ENCODE measurements around the gene TMEM163. TPM values are rescaled to one million over a fixed set of nuclear protein-coding genes. Genes with fewer than 3 reads are reported as not detected.

TMEM163 gene
- total and polyA plus RNA-seq, 2 donors (not counting 3 experiments of a cell fraction or from before 2014, with no cell fraction given) = 1.0 to 2.8 TPM

DNA sequence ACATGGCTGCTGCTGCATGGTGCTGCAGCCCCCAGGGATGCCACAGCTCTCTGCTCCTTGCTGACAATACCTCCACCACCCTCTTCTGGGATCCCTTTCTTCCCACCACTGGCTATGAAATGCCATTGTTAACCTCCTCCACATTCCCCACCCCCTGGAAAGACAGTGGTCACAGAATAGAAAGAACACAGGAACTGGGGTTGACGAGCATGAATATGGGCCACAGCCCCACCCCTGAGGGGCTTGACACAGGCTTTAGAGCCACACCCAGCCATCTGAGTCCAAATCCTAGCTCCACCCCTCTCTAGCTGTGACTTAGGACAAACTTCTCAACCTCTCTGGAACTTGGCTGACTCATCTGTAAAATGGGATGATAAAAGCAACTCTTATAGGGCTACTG is 47.3 kb downstream of the TMEM163 start:
- Histone ChIP-seq H3K9me1 (replicated peaks; ENCODE audit: control insufficient read depth, extremely low read depth, insufficient read depth, low read length) (no peaks in the 10 kb centered on the region), H3K27ac (ENCODE audit: insufficient read depth, low read depth, low read length) (no peak overlapping the region), H3K9ac (replicated peaks; ENCODE audit: extremely low read depth, insufficient read depth, low read length) (no peak overlapping the region), H3K4me3 (replicated peaks in 1 of 3; ENCODE audit: insufficient read depth in 1 of 3, low read depth in 1 of 3, low read length in 3 of 3) (no peak overlapping the region), H3K4me2 (ENCODE audit: insufficient read depth, low read length) (no peak overlapping the region), H3K27me3 (ENCODE audit: control insufficient read depth in 2 of 2, insufficient read depth in 2 of 2, low read length in 2 of 2) (peaks cover 0 to under 1% of the 10 kb centered on the region in 2 experiments), H4K20me1 (replicated peaks; ENCODE audit: control insufficient read depth, extremely low read depth, insufficient read depth, low read length) (no peaks in the 10 kb centered on the region), H3K4me1 (ENCODE audit: control insufficient read depth, extremely low read depth, insufficient read depth, low read length) (no peaks in the 10 kb centered on the region), H3K9me3 (replicated peaks; ENCODE audit: control insufficient read depth, insufficient read depth, low read length) (no peaks in the 10 kb centered on the region), H2AFZ (ENCODE audit: low read depth, low read length) (no peak overlapping the region), H3K36me3 (ENCODE audit: control insufficient read depth in 2 of 2, extremely low read depth in 1 of 2, insufficient read depth in 2 of 2, low read length in 2 of 2) (no peaks in the 10 kb centered on the region), H3K79me2 (ENCODE audit: control insufficient read depth, insufficient read depth, low read length) (no peaks in the 10 kb centered on the region)
- CTCF ChIA-PET = interaction anchor here (1.4 kb wide), 1 partner anchor 13 kb away, joined by 3 read pairs; no protein-coding TSS in a partner anchor
- FAIRE-seq (no peak), DNase-seq (ENCODE audit: low read depth, low spot score) (no peak)
- POLR2A ChIA-PET = no interaction called here
- TF ChIP-seq, protein P1, sequence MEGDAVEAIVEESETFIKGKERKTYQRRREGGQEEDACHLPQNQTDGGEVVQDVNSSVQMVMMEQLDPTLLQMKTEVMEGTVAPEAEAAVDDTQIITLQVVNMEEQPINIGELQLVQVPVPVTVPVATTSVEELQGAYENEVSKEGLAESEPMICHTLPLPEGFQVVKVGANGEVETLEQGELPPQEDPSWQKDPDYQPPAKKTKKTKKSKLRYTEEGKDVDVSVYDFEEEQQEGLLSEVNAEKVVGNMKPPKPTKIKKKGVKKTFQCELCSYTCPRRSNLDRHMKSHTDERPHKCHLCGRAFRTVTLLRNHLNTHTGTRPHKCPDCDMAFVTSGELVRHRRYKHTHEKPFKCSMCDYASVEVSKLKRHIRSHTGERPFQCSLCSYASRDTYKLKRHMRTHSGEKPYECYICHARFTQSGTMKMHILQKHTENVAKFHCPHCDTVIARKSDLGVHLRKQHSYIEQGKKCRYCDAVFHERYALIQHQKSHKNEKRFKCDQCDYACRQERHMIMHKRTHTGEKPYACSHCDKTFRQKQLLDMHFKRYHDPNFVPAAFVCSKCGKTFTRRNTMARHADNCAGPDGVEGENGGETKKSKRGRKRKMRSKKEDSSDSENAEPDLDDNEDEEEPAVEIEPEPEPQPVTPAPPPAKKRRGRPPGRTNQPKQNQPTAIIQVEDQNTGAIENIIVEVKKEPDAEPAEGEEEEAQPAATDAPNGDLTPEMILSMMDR (IDR thresholded peaks at IDR 0.05; ENCODE audit: extremely low read depth in 1 of 2, insufficient read depth in 1 of 2, low read depth in 1 of 2, low read length in 2 of 2) = no peak
- no peak for TF ChIP-seq GATA2 (IDR thresholded peaks at IDR 0.05; ENCODE audit: insufficient read depth, insufficient read length, low read depth, low read length)
- TF ChIP-seq FOS (IDR thresholded peaks at IDR 0.05; ENCODE audit: borderline replicate concordance, insufficient read depth, low read length) = no peak
- no peak for TF ChIP-seq JUN (IDR thresholded peaks at IDR 0.05; ENCODE audit: borderline replicate concordance, insufficient read depth, insufficient read length, low read depth)
- TF ChIP-seq, protein P2, sequence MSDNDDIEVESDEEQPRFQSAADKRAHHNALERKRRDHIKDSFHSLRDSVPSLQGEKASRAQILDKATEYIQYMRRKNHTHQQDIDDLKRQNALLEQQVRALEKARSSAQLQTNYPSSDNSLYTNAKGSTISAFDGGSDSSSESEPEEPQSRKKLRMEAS (IDR thresholded peaks at IDR 0.05; ENCODE audit: insufficient read depth, insufficient read length) = no peak
- no peak for TF ChIP-seq POLR2A (IDR thresholded peaks at IDR 0.05; ENCODE audit: low read depth, low read length)
- TF ChIP-seq EZH2 (IDR thresholded peaks at IDR 0.05; ENCODE audit: borderline replicate concordance, low read depth, low read length, severe bottlenecking) = no peak
- TF ChIP-seq MYC (IDR thresholded peaks at IDR 0.05; ENCODE audit: low read depth, low read length) = no peak
- intact Hi-C loops (cut with micrococcal nuclease) (no loop called here), dilution Hi-C loops (cut with MboI; ENCODE audit: extremely low pct_ligation_motif_present, low sequenced_read_pairs) (no loop called here)
- BruUV-seq (replicated peaks) = no TSS peak
